IMR-90 (cell line): ENCODE data around the gene WDR1. TPM values are rescaled to one million over a fixed set of nuclear protein-coding genes. Genes with fewer than 3 reads are reported as not detected.
A peak's percentile ranks its signal among the peaks of the same experiment; 100 is the strongest.

Source experiments
- ATAC-seq: fragments of 200-7000 bp; cut with Tn5 transposase; 2 replicates; pipeline ENCODE4 v1.9.1; 2020; ENCODE audit warnings: low read depth, mild to moderate bottlenecking, moderate library complexity
- BruUV-seq: library from RNA; stranded (reverse); fragments of 400-500 nt; replicated peaks from 2 replicates; lab custom pipeline; 2021; lab: Mats Ljungman, UMichigan
- CTCF ChIA-PET: fragments of 300-600 bp; formaldehyde crosslinking; extraction: SDS; loops from one replicate; lab custom pipeline; 2021; ENCODE audit warnings: antibody characterized with exemption; lab: Yijun Ruan, JAX
- POLR2A ChIA-PET: fragments of 300-600 bp; sonication (Branson Sonifier 250); formaldehyde crosslinking; loops from one replicate; lab custom pipeline; 2022; ENCODE audit warnings: antibody characterized with exemption; ENCODE audit not compliant: unreplicated experiment; lab: Charles Lee
- DNase-seq: peaks from one replicate; pipeline ENCODE4 v3.0.0; 2013
- H2AFZ ChIP-seq: replicated peaks from 2 replicates; pipeline ENCODE3; 2013; ENCODE audit warnings: low read length, mild to moderate bottlenecking; ENCODE audit not compliant: poor library complexity
- H2AK5ac ChIP-seq: 2 replicates; pipeline ENCODE4 v1.6.1; 2013; ENCODE audit warnings: low read depth, low read length, inconsistent platforms
- H2AK9ac ChIP-seq: replicated peaks from 2 replicates; pipeline ENCODE3; 2013; ENCODE audit warnings: mild to moderate bottlenecking, low read depth, low read length, moderate library complexity; ENCODE audit not compliant: poor library complexity
- H2BK120ac ChIP-seq: 2 replicates; pipeline ENCODE4 v1.6.1; 2013; ENCODE audit warnings: low read depth, low read length, inconsistent platforms
- H2BK15ac ChIP-seq: 3 replicates; pipeline ENCODE4 v1.6.1; 2013; ENCODE audit warnings: low read depth, low read length, inconsistent platforms
- H2BK20ac ChIP-seq: 2 replicates; pipeline ENCODE4 v1.6.1; 2013; ENCODE audit warnings: low read depth, mild to moderate bottlenecking, inconsistent platforms, low read length, moderate library complexity
- H2BK5ac ChIP-seq: 2 replicates; pipeline ENCODE4 v1.6.1; 2013; ENCODE audit warnings: mild to moderate bottlenecking, low read depth, low read length, inconsistent platforms; ENCODE audit not compliant: poor library complexity, severe bottlenecking
- H3K14ac ChIP-seq: replicated peaks from 2 replicates; pipeline ENCODE4 v1.6.1; 2013; ENCODE audit warnings: low read depth, low read length, inconsistent platforms
- H3K18ac ChIP-seq: 2 replicates; pipeline ENCODE4 v1.6.1; 2013; ENCODE audit warnings: low read depth, low read length, control low read depth
- H3K23ac ChIP-seq: 2 replicates; pipeline ENCODE4 v1.6.1; 2013; ENCODE audit warnings: low read depth, low read length, inconsistent platforms
- H3K27ac ChIP-seq: 2 replicates; pipeline ENCODE4 v1.5.1; 2013; ENCODE audit warnings: mild to moderate bottlenecking, control low read depth, low read length; ENCODE audit not compliant: insufficient read depth
- H3K27me3 ChIP-seq: 2 replicates; pipeline ENCODE4 v1.6.1; 2013; ENCODE audit warnings: low read length; ENCODE audit not compliant: control insufficient read depth, insufficient read depth
- H3K36me3 ChIP-seq: 2 replicates; pipeline ENCODE4 v1.6.1; 2013; ENCODE audit warnings: low read length, mixed read lengths; ENCODE audit not compliant: control insufficient read depth, insufficient read depth
- H3K4ac ChIP-seq: 2 replicates; pipeline ENCODE4 v1.6.1; 2013; ENCODE audit warnings: low read depth, low read length, inconsistent platforms
- H3K4me1 ChIP-seq: 2 replicates; pipeline ENCODE4 v1.6.1; 2013; ENCODE audit warnings: low read length, mixed read lengths; ENCODE audit not compliant: control insufficient read depth, insufficient read depth
- H3K4me2 ChIP-seq: 2 replicates; pipeline ENCODE4 v1.6.1; 2013; ENCODE audit warnings: low read depth, mild to moderate bottlenecking, control low read depth, low read length, moderate library complexity
- H3K4me3 ChIP-seq: 2 replicates; pipeline ENCODE4 v1.5.1; 2013; ENCODE audit warnings: low read depth, mild to moderate bottlenecking, control low read depth, low read length, moderate library complexity; ENCODE audit not compliant: insufficient read depth
- H3K56ac ChIP-seq: 2 replicates; pipeline ENCODE4 v1.6.1; 2013; ENCODE audit warnings: low read length, inconsistent platforms; ENCODE audit not compliant: insufficient read depth; ENCODE audit errors: extremely low read depth
- H3K79me1 ChIP-seq, 2 experiments: 2 replicates each; pipeline ENCODE4 v1.6.1; 2013; ENCODE audit warnings: low read length in 2 of 2, inconsistent platforms in 1 of 2, low read depth in 1 of 2
- H3K9ac ChIP-seq: 2 replicates; pipeline ENCODE4 v1.6.1; 2013; ENCODE audit warnings: low read depth, low read length, control low read depth
- H3K9me1 ChIP-seq: 2 replicates; pipeline ENCODE4 v1.6.1; 2013; ENCODE audit warnings: low read length, inconsistent platforms; ENCODE audit not compliant: insufficient read depth
- H3K9me3 ChIP-seq: 2 replicates; pipeline ENCODE4 v1.6.1; 2013; ENCODE audit warnings: low read length; ENCODE audit not compliant: control insufficient read depth, insufficient read depth
- H4K20me1 ChIP-seq: 2 replicates; pipeline ENCODE4 v1.6.1; 2013; ENCODE audit warnings: low read length, inconsistent platforms; ENCODE audit not compliant: insufficient read depth
- H4K5ac ChIP-seq: 2 replicates; pipeline ENCODE4 v1.6.1; 2013; ENCODE audit warnings: mild to moderate bottlenecking, low read depth, low read length, control low read depth
- H4K8ac ChIP-seq, 2 experiments: 2 replicates each; pipeline ENCODE4 v1.6.1; 2013; ENCODE audit warnings: low read depth in 2 of 2, low read length in 2 of 2, control low read depth in 1 of 2, inconsistent platforms in 1 of 2
- H4K91ac ChIP-seq: 2 replicates; pipeline ENCODE4 v1.6.1; 2013; ENCODE audit warnings: low read depth, low read length, inconsistent platforms; ENCODE audit not compliant: insufficient read depth
- CEBPB ChIP-seq: IDR thresholded peaks from 2 replicates; pipeline ENCODE4 v1.6.1; 2012; ENCODE audit warnings: low read depth, low read length, improper control_type of control experiment
- CHD1 ChIP-seq: IDR thresholded peaks from 2 replicates; pipeline ENCODE4 v1.6.1; 2012; ENCODE audit warnings: low read depth, low read length, improper control_type of control experiment
- MAFK ChIP-seq: IDR thresholded peaks from 2 replicates; pipeline ENCODE4 v1.6.1; 2012; ENCODE audit warnings: low read depth, low read length, improper control_type of control experiment
- MAZ ChIP-seq: IDR thresholded peaks from 2 replicates; pipeline ENCODE4 v1.6.1; 2012; ENCODE audit warnings: low read depth, mild to moderate bottlenecking, low read length, improper control_type of control experiment, moderate library complexity, borderline replicate concordance
- MXI1 ChIP-seq: IDR thresholded peaks from 2 replicates; pipeline ENCODE4 v1.6.1; 2012; ENCODE audit warnings: low read depth, mild to moderate bottlenecking, low read length, moderate library complexity, borderline replicate concordance
- NFE2L2 ChIP-seq: fragments of 150-350 bp; IDR thresholded peaks from 2 replicates; pipeline ENCODE4 v1.6.1; 2016; ENCODE audit warnings: low read depth, mild to moderate bottlenecking, low read length
- POLR2A ChIP-seq: IDR thresholded peaks from 2 replicates; pipeline ENCODE4 v1.6.1; 2012; ENCODE audit warnings: mild to moderate bottlenecking, low read depth, low read length
- RFX5 ChIP-seq: IDR thresholded peaks from 2 replicates; pipeline ENCODE4 v1.8.0; 2012; ENCODE audit warnings: low read depth, mild to moderate bottlenecking, low read length, moderate library complexity
- SMC3 ChIP-seq: fragments of 150-350 bp; IDR thresholded peaks from 2 replicates; pipeline ENCODE4 v1.6.1; 2016; ENCODE audit warnings: low read depth, mild to moderate bottlenecking, antibody characterized with exemption, low read length, moderate library complexity
- WGBS, 2 experiments: methylation state at CpG; one replicate each; pipeline versions ENCODE4 v1.1.5 to v1.1.7; 2013; ENCODE audit warnings: missing lambda C conversion rate in 2 of 2; ENCODE audit not compliant: insufficient read length in 1 of 2; ENCODE audit errors: extremely low coverage in 2 of 2; 5-methylcytosine and 5-hydroxymethylcytosine counted together
- dilution Hi-C: fragments of 300-500 bp; cut with HindIII; formaldehyde crosslinking; loops from one replicate; pipeline ENCODE4 v1.14.3; 2018; ENCODE audit warnings: low sequenced_read_pairs; ENCODE audit not compliant: unreplicated experiment
- in situ Hi-C: fragments of 300-500 bp; cut with MboI; formaldehyde crosslinking; loops from 3 replicates; pipeline ENCODE4 v1.14.3; 2019; ENCODE audit warnings: low sequenced_read_pairs, inconsistent platforms, mixed read lengths
- intact Hi-C: fragments of 100-400 bp; cut with micrococcal nuclease; formaldehyde crosslinking; loops from 2 replicates; pipeline ENCODE4 v1.10.0; 2022
- polyA plus RNA-seq, 3 experiments: library from polyadenylated mRNA; depleted of rRNA; stranded (reverse); fragments of >200 nt; gene quantifications; 2 replicates each; pipeline ENCODE4 v1.2.3, GENCODE V29; 2012; ENCODE audit warnings: low replicate concordance in 1 of 3
- total RNA-seq: library from RNA; depleted of rRNA; stranded (reverse); fragments of >200 nt; gene quantifications from 2 replicates; pipeline ENCODE4 v1.2.3, GENCODE V29; 2012
- TF ChIP-seq, protein P1 (sequence below): conservative IDR thresholded peaks from 2 replicates; pipeline ENCODE4 v1.5.1; 2012; ENCODE audit warnings: mild to moderate bottlenecking, low read depth, low read length, improper control_type of control experiment
- TF ChIP-seq, protein P2 (sequence below): fragments of 150-350 bp; IDR thresholded peaks from 2 replicates; pipeline ENCODE4 v1.6.1; 2016; ENCODE audit warnings: low read depth, mild to moderate bottlenecking, low read length, moderate library complexity, borderline replicate concordance

Gene WDR1
- total and polyA plus RNA-seq, 2 of the 4 experiments (the other 2 are of a cell fraction) = 725 to 992 TPM

DNA sequence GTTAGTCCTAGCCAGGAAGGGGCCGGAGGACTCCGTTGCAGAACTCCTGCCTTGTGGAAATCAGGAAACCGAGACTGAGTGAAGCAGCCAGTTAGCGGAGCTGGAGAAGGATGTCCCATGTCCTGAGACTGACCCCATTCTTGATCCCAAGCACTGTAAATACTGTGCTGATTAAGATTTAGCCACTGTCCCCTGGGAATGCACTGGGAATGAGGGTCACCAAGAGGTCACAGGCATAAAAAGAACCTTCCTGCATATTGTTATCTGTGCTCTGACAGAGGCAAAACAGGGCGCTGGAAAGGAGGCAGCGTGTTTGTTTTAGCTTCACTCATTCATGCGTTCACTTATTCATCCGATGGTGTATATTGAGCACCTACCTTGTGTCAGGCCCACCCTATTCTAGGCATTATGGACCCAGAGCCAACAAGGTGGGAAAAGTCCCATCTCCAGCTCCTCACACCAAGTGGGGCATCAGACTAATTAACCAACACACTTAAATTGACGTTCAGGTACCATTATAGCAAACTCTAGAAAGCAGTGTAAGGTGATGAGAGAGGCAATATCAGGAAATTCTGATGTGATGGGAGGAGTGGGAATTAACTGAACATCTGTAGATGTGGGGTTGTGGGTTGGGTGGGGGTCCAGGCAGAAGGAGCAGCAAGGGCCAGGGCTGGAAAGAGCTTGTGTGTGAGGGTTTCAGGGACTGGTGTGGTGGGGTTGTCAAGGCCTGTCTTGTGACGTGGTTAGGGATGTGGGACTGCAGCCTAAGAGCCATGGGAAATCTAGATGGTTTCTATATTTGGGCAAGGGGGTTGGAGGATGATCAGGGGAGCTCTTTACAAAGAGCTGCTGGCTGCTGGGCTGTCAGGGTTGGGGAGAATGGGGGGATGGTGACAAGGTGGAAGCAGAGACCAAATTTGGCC is 84.7 kb downstream of the WDR1 start:
- H3K36me3 ChIP-seq = no peaks in the 10 kb centered on the region
- H3K14ac ChIP-seq = no peak overlapping the region
- TF ChIP-seq POLR2A (no peak), NFE2L2 (no peak), MAFK (no peak), CHD1 (no peak), MAZ (no peak), CEBPB (no peak), MXI1 (no peak), SMC3 (no peak), RFX5 (no peak)
- TF ChIP-seq, protein P1, sequence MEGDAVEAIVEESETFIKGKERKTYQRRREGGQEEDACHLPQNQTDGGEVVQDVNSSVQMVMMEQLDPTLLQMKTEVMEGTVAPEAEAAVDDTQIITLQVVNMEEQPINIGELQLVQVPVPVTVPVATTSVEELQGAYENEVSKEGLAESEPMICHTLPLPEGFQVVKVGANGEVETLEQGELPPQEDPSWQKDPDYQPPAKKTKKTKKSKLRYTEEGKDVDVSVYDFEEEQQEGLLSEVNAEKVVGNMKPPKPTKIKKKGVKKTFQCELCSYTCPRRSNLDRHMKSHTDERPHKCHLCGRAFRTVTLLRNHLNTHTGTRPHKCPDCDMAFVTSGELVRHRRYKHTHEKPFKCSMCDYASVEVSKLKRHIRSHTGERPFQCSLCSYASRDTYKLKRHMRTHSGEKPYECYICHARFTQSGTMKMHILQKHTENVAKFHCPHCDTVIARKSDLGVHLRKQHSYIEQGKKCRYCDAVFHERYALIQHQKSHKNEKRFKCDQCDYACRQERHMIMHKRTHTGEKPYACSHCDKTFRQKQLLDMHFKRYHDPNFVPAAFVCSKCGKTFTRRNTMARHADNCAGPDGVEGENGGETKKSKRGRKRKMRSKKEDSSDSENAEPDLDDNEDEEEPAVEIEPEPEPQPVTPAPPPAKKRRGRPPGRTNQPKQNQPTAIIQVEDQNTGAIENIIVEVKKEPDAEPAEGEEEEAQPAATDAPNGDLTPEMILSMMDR = no peak
- TF ChIP-seq, protein P2, sequence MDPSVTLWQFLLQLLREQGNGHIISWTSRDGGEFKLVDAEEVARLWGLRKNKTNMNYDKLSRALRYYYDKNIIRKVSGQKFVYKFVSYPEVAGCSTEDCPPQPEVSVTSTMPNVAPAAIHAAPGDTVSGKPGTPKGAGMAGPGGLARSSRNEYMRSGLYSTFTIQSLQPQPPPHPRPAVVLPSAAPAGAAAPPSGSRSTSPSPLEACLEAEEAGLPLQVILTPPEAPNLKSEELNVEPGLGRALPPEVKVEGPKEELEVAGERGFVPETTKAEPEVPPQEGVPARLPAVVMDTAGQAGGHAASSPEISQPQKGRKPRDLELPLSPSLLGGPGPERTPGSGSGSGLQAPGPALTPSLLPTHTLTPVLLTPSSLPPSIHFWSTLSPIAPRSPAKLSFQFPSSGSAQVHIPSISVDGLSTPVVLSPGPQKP = no peak
- H2AFZ ChIP-seq = no peak overlapping the region
- 100% methylated on average over 1 of the region's 10 CpGs; no CpG with 5 or more reads in 1 of the 2 experiments for WGBS, 2 experiments
- no peak overlapping the region; the same call in 1 of the 2 replicates for H3K18ac ChIP-seq
- H3K4me1 ChIP-seq = peaks cover 28% of the 10 kb centered on the region
- no peak overlapping the region; the same call in 1 of the 2 replicates for H4K5ac ChIP-seq
- intact Hi-C loops (no loop called here), dilution Hi-C loops (no loop called here), in situ Hi-C loops (no loop called here)
- H3K56ac ChIP-seq = no peak overlapping the region
- 0 out of 2 replicates have a peak overlapping the region, but pooled peaks have one; percentile 1 for H2BK20ac ChIP-seq
- H3K4me2 ChIP-seq = no peak overlapping the region
- no peak overlapping the region; the same call in 1 of the 2 replicates for H4K91ac ChIP-seq
- POLR2A ChIA-PET = interaction anchor here (0.6 kb wide), 1 partner anchor 367 kb away, joined by 3 read pairs; no protein-coding TSS in a partner anchor
- no peak overlapping the region for H4K8ac ChIP-seq
- CTCF ChIA-PET = interaction anchor here (0.9 kb wide), 1 partner anchor 17 kb away, joined by 4 read pairs; no protein-coding TSS in a partner anchor
- ATAC-seq (no peak), DNase-seq (no peak)
- H4K20me1 ChIP-seq = no peaks in the 10 kb centered on the region
- no peaks in the 10 kb centered on the region for H3K9me3 ChIP-seq
- no TSS peak for BruUV-seq
- no peak overlapping the region for H3K23ac ChIP-seq
- peak overlapping the region; percentile 85; the same call in 1 of the 2 replicates for H3K27ac ChIP-seq
- no peaks in the 10 kb centered on the region for H3K79me1 ChIP-seq
- no peaks in the 10 kb centered on the region for H3K27me3 ChIP-seq
- no peak overlapping the region for H3K4me3 ChIP-seq
- H2AK9ac ChIP-seq = no peak overlapping the region
- H3K9me1 ChIP-seq = peaks cover 7% of the 10 kb centered on the region
- no peak overlapping the region for H2BK5ac ChIP-seq
- H3K9ac ChIP-seq = no peak overlapping the region
- H3K4ac ChIP-seq = 0 out of 2 replicates have a peak overlapping the region, but pooled peaks have one; percentile 22
- no peak overlapping the region for H2BK15ac ChIP-seq
- no peak overlapping the region for H2AK5ac ChIP-seq
- no peak overlapping the region; the same call in 1 of the 2 replicates for H2BK120ac ChIP-seq
